Fibroblast of lung (primary cell): Measurements from ENCODE around the gene TFCP2.

Experiments
- EZH2 ChIP-seq: IDR thresholded peaks from 2 replicates; pipeline ENCODE4 v1.5.1; 2012; ENCODE audit warnings: low read length, control low read depth, mild to moderate bottlenecking; ENCODE audit errors: missing control alignments
- TF ChIP-seq, protein P1 (sequence below), 2 donors: IDR thresholded peaks in 1 of 2; conservative IDR thresholded peaks in 1 of 2; 1 replicate in 1 of 2; 2 replicates in 1 of 2; pipeline ENCODE4 v1.5.1; 2011 to 2012; ENCODE audit warnings: low read length in 2 of 2, control low read depth in 1 of 2, inconsistent platforms in 1 of 2, low read depth in 1 of 2, mild to moderate bottlenecking in 1 of 2

DNA sequence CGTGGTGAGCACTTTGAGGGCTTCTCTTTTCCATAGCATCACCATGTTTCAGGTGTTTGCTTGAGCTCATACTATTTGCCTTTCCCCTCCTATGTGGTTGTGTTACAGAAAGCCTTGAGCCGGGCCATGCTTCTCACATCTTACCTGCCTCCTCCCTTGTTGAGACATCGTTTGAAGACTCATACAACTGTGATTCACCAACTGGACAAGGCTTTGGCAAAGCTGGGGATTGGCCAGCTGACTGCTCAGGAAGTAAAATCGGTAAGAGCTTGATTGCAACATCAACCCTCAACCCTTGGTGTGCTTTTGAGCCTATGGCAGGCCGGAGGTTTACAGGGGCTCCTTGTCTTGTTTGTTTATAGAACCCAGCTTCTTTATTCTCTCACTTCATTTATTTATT is 116.7 kb downstream of the TFCP2 start:
- TF ChIP-seq, protein P1, sequence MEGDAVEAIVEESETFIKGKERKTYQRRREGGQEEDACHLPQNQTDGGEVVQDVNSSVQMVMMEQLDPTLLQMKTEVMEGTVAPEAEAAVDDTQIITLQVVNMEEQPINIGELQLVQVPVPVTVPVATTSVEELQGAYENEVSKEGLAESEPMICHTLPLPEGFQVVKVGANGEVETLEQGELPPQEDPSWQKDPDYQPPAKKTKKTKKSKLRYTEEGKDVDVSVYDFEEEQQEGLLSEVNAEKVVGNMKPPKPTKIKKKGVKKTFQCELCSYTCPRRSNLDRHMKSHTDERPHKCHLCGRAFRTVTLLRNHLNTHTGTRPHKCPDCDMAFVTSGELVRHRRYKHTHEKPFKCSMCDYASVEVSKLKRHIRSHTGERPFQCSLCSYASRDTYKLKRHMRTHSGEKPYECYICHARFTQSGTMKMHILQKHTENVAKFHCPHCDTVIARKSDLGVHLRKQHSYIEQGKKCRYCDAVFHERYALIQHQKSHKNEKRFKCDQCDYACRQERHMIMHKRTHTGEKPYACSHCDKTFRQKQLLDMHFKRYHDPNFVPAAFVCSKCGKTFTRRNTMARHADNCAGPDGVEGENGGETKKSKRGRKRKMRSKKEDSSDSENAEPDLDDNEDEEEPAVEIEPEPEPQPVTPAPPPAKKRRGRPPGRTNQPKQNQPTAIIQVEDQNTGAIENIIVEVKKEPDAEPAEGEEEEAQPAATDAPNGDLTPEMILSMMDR (conservative IDR thresholded peaks at IDR 0.05 in 1 of 2, IDR thresholded peaks at IDR 0.05 in 1 of 2; ENCODE audit: low read depth in 1 of 2, low read length in 2 of 2), result no peak
- TF ChIP-seq EZH2, result no peak
